Endothelial cell of umbilical vein (primary cell): ENCODE measurements around the gene APOD. TPM values are rescaled to one million over a fixed set of nuclear protein-coding genes. Genes with fewer than 3 reads are reported as not detected.

Experiments
- BruUV-seq: library from RNA; stranded (reverse); fragments of 400-500 nt; replicated peaks from 2 replicates; lab custom pipeline; 2021; lab: Mats Ljungman, UMichigan
- CTCF ChIA-PET: fragments of 300-600, 350-600 bp; sonication (Branson Sonifier 250); formaldehyde crosslinking; loops from one replicate; lab custom pipeline; 2021; ENCODE audit warnings: antibody characterized with exemption, inconsistent platforms; lab: Charles Lee
- POLR2A ChIA-PET: fragments of 300-600, 350-600 bp; sonication (Branson Sonifier 250); formaldehyde crosslinking; loops from one replicate; lab custom pipeline; 2021; ENCODE audit warnings: antibody characterized with exemption, inconsistent platforms; lab: Charles Lee
- DNase-seq: peaks from one replicate; pipeline ENCODE4 v3.0.0-alpha.2; 2011; ENCODE audit warnings: low read depth, low spot score
- FAIRE-seq: peaks from 2 replicates; lab custom pipeline; 2011; peaks lifted over from hg19 to GRCh38; lab: Jason Lieb, UNC
- H2AFZ ChIP-seq: 2 replicates; pipeline ENCODE4 v1.6.0; 2012; ENCODE audit warnings: low read depth, low read length, control low read depth, inconsistent platforms
- H3K27ac ChIP-seq: 2 replicates; pipeline ENCODE4 v1.5.1; 2011; ENCODE audit warnings: low read depth, mild to moderate bottlenecking, control low read depth, low read length, moderate library complexity; ENCODE audit not compliant: insufficient read depth
- H3K27me3 ChIP-seq, 2 experiments: 2 replicates each; pipeline versions ENCODE4 v1.6.0 to v1.6.1; 2011; ENCODE audit warnings: low read length in 2 of 2, mixed read lengths in 1 of 2; ENCODE audit not compliant: control insufficient read depth in 2 of 2, insufficient read depth in 2 of 2
- H3K36me3 ChIP-seq, 2 experiments: 2 replicates in 1 of 2; 3 replicates in 1 of 2; pipeline ENCODE4 v1.5.1; 2011; ENCODE audit warnings: low read length in 2 of 2, mild to moderate bottlenecking in 1 of 2, moderate library complexity in 1 of 2; ENCODE audit not compliant: control insufficient read depth in 2 of 2, insufficient read depth in 2 of 2; ENCODE audit errors: extremely low read depth in 1 of 2
- H3K4me1 ChIP-seq: 3 replicates; pipeline ENCODE4 v1.5.1; 2011; ENCODE audit warnings: mild to moderate bottlenecking, low read length; ENCODE audit not compliant: control insufficient read depth, insufficient read depth; ENCODE audit errors: extremely low read depth
- H3K4me2 ChIP-seq: 2 replicates; pipeline ENCODE4 v1.6.1; 2011; ENCODE audit warnings: low read length, control low read depth, mixed read lengths; ENCODE audit not compliant: insufficient read depth
- H3K4me3 ChIP-seq, 3 experiments: fragments of 200-600 bp in 1 of 3; sonication (generic), shearing (Covaris generic) in 1 of 3; replicated peaks in 1 of 3; 2 replicates each; pipeline ENCODE4 v1.5.1; 2011 to 2016; ENCODE audit warnings: control low read depth in 3 of 3, low read length in 3 of 3, mild to moderate bottlenecking in 2 of 3, inconsistent platforms in 1 of 3, low read depth in 1 of 3, moderate library complexity in 1 of 3; ENCODE audit not compliant: insufficient read depth in 1 of 3
- H3K79me2 ChIP-seq: 2 replicates; pipeline ENCODE4 v1.6.0; 2012; ENCODE audit warnings: low read length, inconsistent platforms; ENCODE audit not compliant: control insufficient read depth, insufficient read depth
- H3K9ac ChIP-seq: replicated peaks from 2 replicates; pipeline ENCODE3; 2011; ENCODE audit warnings: low read length, control low read depth; ENCODE audit not compliant: insufficient read depth; ENCODE audit errors: extremely low read depth
- H3K9me1 ChIP-seq: replicated peaks from 3 replicates; pipeline ENCODE4 v1.6.0; 2011; ENCODE audit warnings: mild to moderate bottlenecking, low read length; ENCODE audit not compliant: control insufficient read depth, insufficient read depth; ENCODE audit errors: extremely low read depth
- H3K9me3 ChIP-seq: replicated peaks from 2 replicates; pipeline ENCODE4 v1.5.1; 2012; ENCODE audit warnings: low read length, inconsistent platforms; ENCODE audit not compliant: control insufficient read depth, insufficient read depth
- H4K20me1 ChIP-seq: replicated peaks from 2 replicates; pipeline ENCODE3; 2011; ENCODE audit warnings: mild to moderate bottlenecking, low read length; ENCODE audit not compliant: control insufficient read depth, insufficient read depth; ENCODE audit errors: extremely low read depth
- CTCF ChIP-seq, 2 donors: IDR thresholded peaks; 1 replicate in 1 of 2; 2 replicates in 1 of 2; pipeline ENCODE4 v1.5.1; 2011; ENCODE audit warnings: low read length in 2 of 2, mild to moderate bottlenecking in 2 of 2, moderate library complexity in 2 of 2, control low read depth in 1 of 2, inconsistent platforms in 1 of 2, low read depth in 1 of 2; ENCODE audit not compliant: insufficient read depth in 1 of 2; ENCODE audit errors: extremely low read depth in 1 of 2
- EZH2 ChIP-seq: IDR thresholded peaks from 2 replicates; pipeline ENCODE4 v1.6.1; 2012; ENCODE audit warnings: borderline replicate concordance, low read depth, mild to moderate bottlenecking, moderate library complexity, low read length, inconsistent platforms; ENCODE audit not compliant: severe bottlenecking
- FOS ChIP-seq: IDR thresholded peaks from 2 replicates; pipeline ENCODE4 v1.6.1; 2011; ENCODE audit warnings: mild to moderate bottlenecking, low read length, moderate library complexity, borderline replicate concordance; ENCODE audit not compliant: insufficient read depth
- GATA2 ChIP-seq: IDR thresholded peaks from 2 replicates; pipeline ENCODE4 v1.7.0; 2011; ENCODE audit warnings: low read depth, mild to moderate bottlenecking, moderate library complexity, mixed read lengths, low read length; ENCODE audit not compliant: insufficient read length, insufficient read depth
- JUN ChIP-seq: IDR thresholded peaks from 2 replicates; pipeline ENCODE4 v1.6.1; 2011; ENCODE audit warnings: borderline replicate concordance, low read depth; ENCODE audit not compliant: insufficient read length, insufficient read depth
- MAX ChIP-seq: IDR thresholded peaks from 2 replicates; pipeline ENCODE4 v1.6.1; 2011; ENCODE audit not compliant: insufficient read depth, insufficient read length
- MYC ChIP-seq: IDR thresholded peaks from one replicate; pipeline ENCODE4 v1.6.1; 2011; ENCODE audit warnings: mild to moderate bottlenecking, low read depth, low read length
- POLR2A ChIP-seq: IDR thresholded peaks from 2 replicates; pipeline ENCODE4 v1.6.1; 2012; ENCODE audit warnings: low read depth, mild to moderate bottlenecking, control low read depth, low read length
- POLR2AphosphoS5 ChIP-seq: IDR thresholded peaks from 2 replicates; pipeline ENCODE4 v1.6.1; 2012; ENCODE audit warnings: low read depth, mild to moderate bottlenecking, control low read depth, low read length, moderate library complexity; ENCODE audit not compliant: insufficient read depth
- dilution Hi-C: fragments of 300-500 bp; cut with MboI; formaldehyde crosslinking; loops from one replicate; pipeline ENCODE4 v1.15.0; 2019; ENCODE audit warnings: low sequenced_read_pairs; ENCODE audit not compliant: extremely low pct_ligation_motif_present
- intact Hi-C: fragments of 100-400 bp; cut with micrococcal nuclease; formaldehyde crosslinking; loops from one replicate; pipeline ENCODE4 v1.10.0; 2022
- polyA plus RNA-seq, 4 experiments: library from polyadenylated mRNA; depleted of rRNA in 3 of 4; stranded (reverse) in 3 of 4; unstranded in 1 of 4; fragments of >200 nt; gene quantifications; 2 replicates each; pipeline versions ENCODE4 v1.2.1 to v1.2.3, GENCODE V29; 2011 to 2012; ENCODE audit warnings: missing spikeins in 1 of 4
- total RNA-seq: library from RNA; stranded (reverse); gene quantifications from 2 replicates; pipeline ENCODE4 v1.2.3, GENCODE V29; 2021

The APOD gene
- total and polyA plus RNA-seq, 2 donors (not counting 3 experiments of a cell fraction or from before 2014, with no cell fraction given): 2.2 to 2.9 TPM

GRCh38 chr3:195532345-195532744, 51.4 kb downstream of the APOD start:
- H4K20me1 ChIP-seq: peaks cover 2% of the 10 kb centered on the region
- peaks cover 18% of the 10 kb centered on the region for H3K79me2 ChIP-seq
- H3K9ac ChIP-seq: no peak overlapping the region
- intact Hi-C loops: no loop called here
- TF ChIP-seq MAX (no peak), GATA2 (no peak), POLR2AphosphoS5 (no peak), FOS (no peak), EZH2 (no peak), POLR2A (no peak), CTCF (IDR thresholded peaks at IDR 0.05; ENCODE audit: extremely low read depth in 1 of 2, insufficient read depth in 1 of 2, low read depth in 1 of 2, low read length in 2 of 2) (no peak), MYC (no peak), JUN (no peak)
- no TSS peak for BruUV-seq
- DNase-seq (no peak), FAIRE-seq (no peak)
- ChIA-PET CTCF (interaction anchor here (0.6 to 2.2 kb wide), 2 partner anchors 261 to 618 kb away, joined by 3 to 9 read pairs; partner anchors contain the start of gene XXYLT1), POLR2A (no interaction called here)
- H3K36me3 ChIP-seq: no peaks in the 10 kb centered on the region
- no peak overlapping the region for H3K27ac ChIP-seq
- H3K9me3 ChIP-seq: no peaks in the 10 kb centered on the region
- H3K4me2 ChIP-seq: no peak overlapping the region
- H2AFZ ChIP-seq: no peak overlapping the region
- no peaks in the 10 kb centered on the region for H3K9me1 ChIP-seq
- dilution Hi-C loops: no loop called here
- H3K4me3 ChIP-seq: no peak overlapping the region
- no peaks in the 10 kb centered on the region for H3K27me3 ChIP-seq
- no peaks in the 10 kb centered on the region for H3K4me1 ChIP-seq
